Activated CD4-positive, alpha-beta memory T cell treated with anti-CD3 and anti-CD28 coated beads for 36 hours (primary cell): ENCODE data around the gene AGK. TPM values are rescaled to one million over a fixed set of nuclear protein-coding genes. Genes with fewer than 3 reads are reported as not detected.

Source experiments
- CTCF ChIA-PET: fragments of 350-600 bp; sonication (Branson Sonifier 250); formaldehyde crosslinking; loops from one replicate; lab custom pipeline; 2021; ENCODE audit warnings: antibody characterized with exemption, inconsistent platforms; lab: Charles Lee
- POLR2A ChIA-PET: fragments of 350-600 bp; sonication (Branson Sonifier 250); formaldehyde crosslinking; loops from one replicate; lab custom pipeline; 2021; ENCODE audit warnings: antibody characterized with exemption; lab: Charles Lee
- DNase-seq: peaks from one replicate; pipeline ENCODE4 v3.0.0-alpha.2; 2020
- H3K27ac Mint-ChIP-seq: one replicate; pipeline ENCODE4 v1.8.0; 2021; ENCODE audit warnings: mixed read lengths
- H3K27me3 Mint-ChIP-seq: one replicate; pipeline ENCODE4 v1.8.0; 2021; ENCODE audit warnings: mixed read lengths
- H3K36me3 Mint-ChIP-seq: one replicate; pipeline ENCODE4 v1.8.0; 2021; ENCODE audit warnings: mixed read lengths
- H3K4me1 Mint-ChIP-seq: one replicate; pipeline ENCODE4 v1.8.0; 2021; ENCODE audit warnings: low read depth, mixed read lengths
- H3K4me3 Mint-ChIP-seq: one replicate; pipeline ENCODE4 v1.8.0; 2021; ENCODE audit warnings: mild to moderate bottlenecking, mixed read lengths
- H3K9me3 Mint-ChIP-seq: one replicate; pipeline ENCODE4 v1.8.0; 2021; ENCODE audit warnings: mixed read lengths
- intact Hi-C: fragments of 100-400 bp; cut with micrococcal nuclease; formaldehyde crosslinking; loops from one replicate; pipeline ENCODE4 v1.15.1; 2023
- total RNA-seq, 2 experiments: library from RNA; stranded (reverse); gene quantifications; one replicate each; pipeline ENCODE4 v1.2.3, GENCODE V29; 2021

The AGK gene
- total RNA-seq, 2 experiments from 2014 or later: 50.2 to 57.2 TPM

DNA sequence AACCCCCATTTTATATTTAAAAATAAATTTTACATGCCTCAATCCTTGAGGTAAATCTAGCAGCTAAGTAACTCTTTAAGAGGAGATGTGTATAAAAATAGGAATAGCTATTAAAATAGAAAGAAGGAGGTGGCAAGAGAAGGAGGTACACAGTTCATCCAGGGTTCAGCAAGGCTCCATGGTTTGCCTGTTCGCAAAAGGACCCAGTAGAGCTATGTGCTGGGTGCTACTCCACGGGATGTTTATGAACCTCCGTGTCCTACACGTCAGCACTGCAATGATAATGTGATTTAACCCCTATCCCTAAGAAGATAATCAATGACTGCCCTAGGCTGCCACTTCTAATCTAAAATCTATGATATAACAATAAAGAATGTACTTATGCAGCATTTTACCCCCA, 151.7 kb downstream of the AGK start:
- intact Hi-C loops: loop anchor here (1.0 kb wide), 1 partner anchor 24 kb away; no protein-coding TSS in a partner anchor
- no peaks in the 10 kb centered on the region for H3K9me3 Mint-ChIP-seq
- peaks cover 3% of the 10 kb centered on the region for H3K36me3 Mint-ChIP-seq
- POLR2A ChIA-PET: interaction anchor here (0.7 to 2.9 kb wide), 2 partner anchors 35 to 47 kb away, joined by 3 to 20 read pairs; partner anchors contain the start of gene SSBP1
- peak overlapping the region; percentile 71 for H3K4me3 Mint-ChIP-seq
- CTCF ChIA-PET: interaction anchor here (0.6 to 3.9 kb wide), 3 partner anchors 36 to 528 kb away, joined by 3 to 36 read pairs (median 14); partner anchors contain the start of gene SSBP1
- H3K27me3 Mint-ChIP-seq: peaks cover 2% of the 10 kb centered on the region
- H3K27ac Mint-ChIP-seq: no peak overlapping the region
- peaks cover 33% of the 10 kb centered on the region for H3K4me1 Mint-ChIP-seq
- no peak for DNase-seq

DNA sequence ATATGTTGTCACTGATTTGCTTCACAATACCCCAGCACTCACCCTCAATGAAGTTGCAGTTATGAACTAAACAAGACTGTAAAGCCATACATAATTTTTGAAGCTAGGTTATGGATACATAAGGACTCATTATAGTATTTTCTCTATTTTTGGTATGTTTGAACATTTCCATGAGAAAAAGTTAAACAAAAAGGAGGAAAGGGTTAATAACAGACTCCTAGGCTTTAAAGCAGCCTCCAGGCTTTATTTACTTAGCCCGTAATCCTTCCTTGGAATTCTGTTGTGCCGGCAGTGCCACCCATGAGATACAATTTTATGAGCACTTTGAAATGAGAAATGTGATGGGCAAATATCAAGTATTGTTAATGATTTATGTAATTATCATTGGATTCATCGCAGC, 152.9 kb downstream of the AGK start:
- Mint-ChIP-seq H3K36me3 (peaks cover 3% of the 10 kb centered on the region), H3K4me3 (no peak overlapping the region), H3K27ac (no peak overlapping the region), H3K9me3 (no peaks in the 10 kb centered on the region), H3K4me1 (peaks cover 21% of the 10 kb centered on the region), H3K27me3 (peaks cover 2% of the 10 kb centered on the region)
- DNase-seq: no peak
- CTCF ChIA-PET: interaction anchor here (1.3 to 2.5 kb wide), 2 partner anchors 34 to 50 kb away, joined by 4 to 14 read pairs; partner anchors contain the start of gene SSBP1
- intact Hi-C loops: no loop called here
- POLR2A ChIA-PET: no interaction called here

DNA sequence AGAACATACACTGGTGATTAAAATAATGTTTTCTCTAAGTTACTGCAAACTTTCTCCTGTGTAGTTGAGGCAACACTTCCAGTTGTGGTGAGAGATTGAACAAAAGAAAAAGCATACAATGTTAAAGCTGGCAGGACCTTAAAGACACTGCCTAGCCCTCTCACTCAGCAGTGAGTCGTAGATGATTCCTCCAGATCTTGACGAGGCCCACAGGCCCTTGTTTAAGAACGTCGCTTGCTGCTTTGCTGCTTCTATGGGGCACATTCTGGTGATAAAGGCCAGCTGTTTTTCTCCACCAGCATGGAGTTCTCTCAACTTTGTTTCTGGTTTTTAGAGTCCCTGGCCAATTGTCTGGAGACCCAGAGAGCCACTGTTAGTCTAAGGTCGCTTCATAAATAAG, 153.5 kb downstream of the AGK start:
- H3K36me3 Mint-ChIP-seq: peaks cover 3% of the 10 kb centered on the region
- H3K9me3 Mint-ChIP-seq: no peaks in the 10 kb centered on the region
- intact Hi-C loops: no loop called here
- H3K4me3 Mint-ChIP-seq: no peak overlapping the region
- ChIA-PET POLR2A (no interaction called here), CTCF (interaction anchor here (1.3 kb wide), 1 partner anchor 33 kb away, joined by 4 read pairs; the partner anchor contains the start of gene SSBP1)
- no peak for DNase-seq
- H3K4me1 Mint-ChIP-seq: peaks cover 17% of the 10 kb centered on the region
- H3K27me3 Mint-ChIP-seq: peaks cover 2% of the 10 kb centered on the region
- H3K27ac Mint-ChIP-seq: no peak overlapping the region

Other genes starting within 250 kb of the AGK start
- 10 to 100 TPM; 27.5 to 28.9 TPM for gene DENND11, start 150.8 kb downstream of the AGK start, total RNA-seq
- gene WEE2, start 156.9 kb downstream of the AGK start, total RNA-seq: not detected
- 100 to 1,000 TPM; 207 to 234 TPM for gene SSBP1, start 186.9 kb downstream of the AGK start, total RNA-seq
- gene TAS2R3, start 212.7 kb downstream of the AGK start, total RNA-seq: under 1 TPM; 0.59 to 0.63 TPM
- gene TAS2R4, start 225.3 kb downstream of the AGK start, total RNA-seq: under 1 TPM; 0.56 to 0.62 TPM
- gene TAS2R5, start 238.8 kb downstream of the AGK start, total RNA-seq: 1 to 10 TPM in 1 of 2 experiments, under 1 TPM in 1; 0.93 to 1.3 TPM